HK-2 (cell line): ENCODE results near the gene ANKRD11.

Source experiments
- DNase-seq: peaks from one replicate; pipeline ENCODE4 v3.0.0-alpha.2; 2018; ENCODE audit not compliant: unreplicated experiment

Gene ANKRD11

DNA sequence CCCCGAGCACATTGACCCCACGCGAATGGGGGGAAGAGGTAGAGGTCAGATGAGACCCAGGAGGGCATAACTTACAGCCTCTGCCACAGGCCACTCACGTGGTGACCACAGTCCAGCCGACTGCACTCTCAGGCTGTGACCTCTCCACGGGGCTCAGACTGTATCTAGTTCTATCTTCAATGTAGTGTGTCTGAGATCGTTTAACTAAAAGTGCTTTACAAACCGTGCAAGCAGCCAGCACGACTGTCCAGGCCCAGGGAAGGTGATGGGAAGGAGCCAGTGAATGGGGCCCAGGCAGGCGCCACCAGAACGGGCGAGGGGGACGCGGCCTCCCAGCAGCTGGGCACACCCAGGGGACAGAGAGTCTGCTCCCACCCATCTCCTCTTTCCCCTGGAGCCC lies 108.6 kb downstream of the ANKRD11 start:
- no peak for DNase-seq

DNA sequence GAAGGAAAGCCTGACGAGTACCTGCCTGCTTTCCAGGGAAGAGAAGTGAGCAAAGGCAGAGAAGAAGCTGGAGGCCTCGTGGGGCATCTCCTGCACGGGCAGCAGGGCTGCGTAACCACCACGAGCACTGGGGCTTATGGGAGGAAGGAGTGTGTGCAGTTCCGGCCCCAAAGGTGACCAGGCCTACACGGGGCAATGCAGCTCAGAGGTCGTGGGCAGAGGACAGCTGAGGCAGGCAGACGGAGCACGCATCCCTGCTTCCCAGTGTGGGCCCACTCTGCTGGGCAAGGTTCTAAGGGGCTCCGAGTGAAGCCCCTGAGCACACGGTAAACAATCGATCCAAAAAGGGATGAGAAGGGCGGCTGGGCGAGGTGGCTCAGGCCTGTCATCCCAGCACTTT lies 109.7 kb downstream of the ANKRD11 start:
- no peak for DNase-seq

DNA sequence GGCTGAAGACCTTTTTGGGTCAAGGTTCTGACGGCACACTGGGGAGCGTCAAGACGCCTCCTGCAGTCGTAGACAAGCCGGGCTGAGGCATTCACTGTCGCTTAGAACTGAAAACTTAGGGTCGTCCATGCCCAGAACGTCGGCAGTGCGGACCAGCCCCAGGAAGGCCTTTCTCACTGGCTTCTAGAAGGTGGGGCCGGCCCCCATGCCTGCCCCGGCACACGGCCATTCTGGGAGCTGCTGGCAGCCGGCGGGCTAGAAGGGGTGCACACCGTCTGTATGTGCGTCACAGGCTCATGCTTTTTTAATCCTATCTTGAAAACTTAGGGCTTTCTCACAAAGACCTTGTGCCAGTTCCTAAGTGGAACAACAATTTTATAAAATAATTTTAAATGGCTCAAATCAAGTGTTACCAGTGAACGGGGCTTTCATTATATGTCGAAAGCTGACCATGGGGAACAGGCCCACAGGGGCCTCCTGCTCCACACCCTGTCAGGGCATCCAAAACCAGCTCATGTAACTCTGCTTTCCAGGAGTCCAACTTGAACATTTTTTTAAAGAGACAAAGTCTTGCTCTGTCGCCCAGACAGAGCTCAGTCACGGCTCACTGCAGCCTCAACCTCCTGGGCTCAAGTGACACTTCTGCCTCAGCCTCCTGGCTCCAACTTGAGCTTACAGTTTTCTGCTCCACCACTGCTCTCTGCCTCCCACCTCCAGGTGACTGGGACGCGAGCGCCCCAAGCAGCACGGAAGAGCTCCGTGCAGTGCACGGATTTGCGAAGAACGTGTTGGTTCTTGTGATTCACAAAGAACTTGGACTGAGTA lies 111.2 kb downstream of the ANKRD11 start:
- DNase-seq: no peak

DNA sequence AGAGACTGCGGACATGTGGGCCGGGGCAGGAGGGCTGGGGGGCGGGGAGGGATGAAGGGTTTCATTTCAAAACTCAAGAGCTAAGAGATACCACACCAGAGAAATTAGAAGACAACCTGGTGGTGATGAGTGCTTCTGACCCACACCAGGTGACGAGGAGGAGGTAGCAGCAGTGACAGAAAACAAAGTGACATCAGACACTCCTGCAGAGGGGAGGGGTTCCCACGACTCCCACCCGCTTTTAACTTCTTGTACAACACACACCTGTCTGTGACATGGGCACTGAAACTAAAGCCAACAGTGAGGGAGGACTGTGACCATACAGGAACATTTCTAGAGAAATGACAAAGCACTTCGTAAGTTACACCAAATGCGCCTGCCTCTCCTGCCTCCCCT lies 112.9 kb downstream of the ANKRD11 start:
- DNase-seq: no peak

DNA sequence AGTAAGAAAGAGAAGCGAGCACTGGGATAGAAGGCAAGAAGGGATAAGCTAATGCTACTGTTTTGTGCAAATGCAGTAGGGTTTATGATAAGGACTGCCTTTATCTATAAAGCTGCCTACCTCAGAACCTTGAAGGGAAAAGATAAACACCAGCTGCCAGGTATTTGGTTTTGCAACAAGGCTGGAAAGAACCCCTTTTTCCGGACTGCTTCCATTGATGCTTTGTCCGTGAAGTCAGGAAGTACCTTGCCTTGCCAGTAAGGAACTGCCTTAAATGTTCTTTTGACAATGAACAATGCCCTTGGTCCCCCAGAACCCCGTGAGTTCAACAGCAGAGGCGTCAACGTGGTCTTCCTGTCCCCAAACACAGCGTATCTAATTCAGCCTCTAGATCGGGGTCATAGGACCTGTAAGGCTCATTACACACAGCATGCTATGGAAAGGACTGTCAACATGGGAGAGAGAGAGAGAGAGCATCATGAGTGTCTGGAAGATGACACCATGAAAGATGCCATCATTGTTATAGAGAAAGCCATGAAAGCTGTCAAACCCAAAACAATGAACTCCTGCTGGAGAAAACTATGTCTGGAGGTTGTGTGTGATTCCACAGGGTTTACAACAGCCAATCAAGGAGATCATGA lies 113.4 kb downstream of the ANKRD11 start:
- DNase-seq: no peak

DNA sequence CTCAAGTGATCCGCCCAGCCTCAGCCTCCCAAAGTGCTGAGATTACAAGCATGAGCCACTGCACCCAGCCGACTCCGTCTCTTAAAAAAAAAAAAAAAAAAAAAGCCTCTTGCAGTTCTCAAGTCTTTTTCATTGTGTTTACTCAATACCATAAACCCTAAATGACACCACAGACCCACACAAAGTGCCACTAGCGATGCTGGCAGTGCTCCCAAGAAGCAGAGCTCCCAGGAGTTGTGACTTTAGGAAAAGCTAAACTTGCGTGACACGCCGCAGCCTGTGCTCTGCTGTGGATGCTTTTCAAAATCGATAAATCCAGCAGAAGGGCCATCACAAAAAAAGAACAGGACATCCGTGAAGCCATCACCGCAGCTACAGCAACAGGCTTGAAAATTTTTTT lies 114.7 kb downstream of the ANKRD11 start:
- DNase-seq: no peak

DNA sequence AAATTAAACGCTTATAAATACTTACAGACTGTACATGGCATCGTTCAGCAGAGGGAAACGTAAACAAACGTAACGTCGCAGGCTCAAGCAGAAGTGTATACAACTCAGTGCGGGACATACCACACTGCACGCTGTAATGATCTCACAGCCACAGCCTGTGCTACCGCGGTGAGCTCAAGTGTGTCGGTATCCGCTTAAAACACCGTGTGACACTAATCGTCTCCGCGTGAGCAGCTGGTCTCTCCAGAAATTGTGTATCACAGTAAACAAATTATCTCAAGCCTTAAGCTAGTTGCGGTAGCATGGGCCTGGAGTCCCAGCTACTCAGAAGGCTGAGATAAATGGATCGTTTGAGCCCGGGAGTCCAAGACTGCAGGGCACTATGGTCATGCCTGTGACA lies 115.3 kb downstream of the ANKRD11 start:
- no peak for DNase-seq

DNA sequence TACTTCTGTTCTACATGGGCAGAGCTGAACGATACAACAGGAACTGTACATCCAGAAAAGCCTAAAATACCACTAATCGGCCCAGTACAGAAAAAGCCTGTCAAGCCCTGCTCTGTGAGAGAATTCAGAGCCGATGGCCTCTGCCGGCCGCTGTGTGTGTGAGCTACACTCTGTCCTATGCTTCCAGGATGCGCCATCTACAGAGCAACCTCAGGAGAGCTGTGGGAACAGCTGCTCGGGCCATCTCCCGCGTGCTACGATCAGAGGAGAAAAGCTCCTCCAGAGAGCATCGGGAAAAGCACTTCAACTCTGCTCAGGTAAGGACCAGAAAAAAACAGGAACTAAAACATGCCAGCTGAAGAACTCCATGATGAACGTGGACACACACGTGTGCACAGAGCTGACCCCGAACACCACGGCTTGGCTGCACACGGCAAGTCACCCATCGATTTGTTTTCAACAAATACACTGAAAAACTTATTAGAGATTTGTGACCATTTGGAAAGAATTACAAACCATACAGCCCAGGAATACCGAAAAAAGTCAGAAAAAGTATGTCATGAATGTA lies 115.9 kb downstream of the ANKRD11 start:
- DNase-seq: no peak

DNA sequence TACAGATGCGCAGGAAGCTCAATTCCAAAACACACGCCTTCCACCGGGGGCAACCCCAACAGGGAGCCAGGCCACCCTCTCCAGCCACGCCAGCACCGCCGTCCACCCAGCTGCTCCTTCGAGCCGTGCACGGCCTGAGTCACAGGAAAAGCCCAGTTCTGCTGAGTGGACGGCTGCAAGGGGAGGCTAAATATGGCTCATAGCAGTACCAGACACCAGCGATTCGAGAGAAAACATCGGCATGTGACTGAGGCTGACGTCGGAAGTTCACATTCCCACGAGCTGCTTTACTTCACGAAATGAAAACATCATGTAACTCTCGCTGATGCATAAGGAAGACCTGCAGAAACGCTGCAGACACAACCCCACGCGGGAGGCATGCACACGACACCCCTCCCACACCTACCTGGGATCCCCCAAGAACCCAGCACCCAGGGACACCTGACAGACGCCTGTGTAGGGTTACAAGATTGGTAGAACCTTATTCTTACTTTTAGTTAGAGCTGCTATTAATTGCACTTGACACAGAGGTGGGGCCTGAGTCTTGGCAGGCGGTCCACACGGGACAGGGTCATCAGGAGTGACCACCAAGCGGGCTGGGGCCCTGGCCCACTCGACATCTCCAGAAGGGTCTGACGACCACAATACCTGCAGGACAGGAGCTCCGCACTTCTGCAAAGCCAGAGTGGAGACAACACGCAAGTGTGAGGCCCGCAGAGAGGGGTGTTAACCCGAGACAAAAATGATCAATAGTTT lies 116.8 kb downstream of the ANKRD11 start:
- no peak for DNase-seq

DNA sequence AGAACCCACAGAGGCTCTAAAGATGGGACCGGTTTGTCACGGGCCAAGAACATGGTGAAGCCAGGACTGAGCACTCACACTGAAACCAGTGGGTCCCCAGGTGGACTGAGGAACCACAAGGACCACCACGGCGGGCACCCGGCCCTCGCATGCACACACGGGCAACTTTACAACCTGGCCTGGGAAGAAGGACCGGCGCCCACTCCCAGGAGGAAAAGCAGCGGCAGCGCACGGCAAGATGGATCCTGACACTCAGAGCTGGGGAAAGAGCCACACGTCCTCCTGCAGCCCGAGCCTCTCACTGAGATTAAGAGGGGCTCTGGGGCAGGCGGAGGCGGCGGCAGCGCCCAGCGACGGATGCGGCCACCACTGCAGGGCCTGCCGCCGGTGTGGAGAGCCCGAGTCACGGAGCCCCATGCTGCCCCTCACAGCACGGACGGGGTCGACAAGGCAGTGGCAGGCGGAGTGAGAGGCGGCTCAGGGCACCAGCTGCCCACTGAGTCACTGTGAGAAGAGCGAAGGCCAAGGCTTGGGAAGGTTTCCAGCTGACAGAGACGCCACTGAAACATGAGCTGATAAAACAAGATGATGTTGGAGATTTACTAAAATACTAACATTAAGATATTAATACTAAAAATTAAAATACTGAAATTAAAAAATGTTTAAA lies 118.3 kb downstream of the ANKRD11 start:
- DNase-seq: no peak

DNA sequence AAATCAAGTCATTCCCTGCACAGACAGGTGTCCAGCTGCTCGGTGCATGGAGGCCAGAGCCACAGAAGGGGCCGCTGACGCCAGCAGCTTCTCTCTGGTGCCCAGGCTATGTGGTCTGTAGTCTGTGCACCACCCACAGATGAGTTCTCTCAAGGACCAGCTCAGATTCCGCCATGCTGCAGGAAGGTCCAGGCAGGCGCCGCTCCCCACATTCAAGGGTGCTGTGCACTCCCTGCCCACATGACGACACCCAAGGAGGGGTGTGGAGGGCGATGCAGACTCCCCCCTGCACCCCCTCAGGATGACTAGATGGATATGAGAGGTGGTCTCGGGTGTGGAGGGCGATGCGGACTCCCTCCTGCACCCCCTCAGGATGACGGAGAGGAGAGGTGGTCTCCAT lies 119.0 kb downstream of the ANKRD11 start:
- DNase-seq: no peak

DNA sequence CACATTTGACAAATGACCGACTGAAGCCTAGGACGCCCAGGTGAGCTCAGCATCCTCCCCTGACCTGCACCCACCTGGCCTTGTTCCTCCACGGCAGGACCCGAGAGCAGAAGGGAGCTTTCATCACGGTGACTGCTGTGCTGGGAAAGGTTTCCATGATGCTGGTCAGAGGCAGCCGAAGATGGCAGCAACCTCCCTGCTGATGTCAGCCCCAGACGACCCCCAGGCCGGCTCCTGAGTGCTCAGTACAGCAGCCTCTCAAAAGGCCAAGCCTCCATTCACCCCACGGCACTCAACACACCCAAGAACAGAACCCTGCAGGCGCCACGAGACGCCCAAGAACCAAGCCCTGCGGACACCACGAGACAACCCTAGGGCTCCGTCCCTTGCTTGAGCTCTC lies 119.8 kb downstream of the ANKRD11 start:
- DNase-seq: no peak

DNA sequence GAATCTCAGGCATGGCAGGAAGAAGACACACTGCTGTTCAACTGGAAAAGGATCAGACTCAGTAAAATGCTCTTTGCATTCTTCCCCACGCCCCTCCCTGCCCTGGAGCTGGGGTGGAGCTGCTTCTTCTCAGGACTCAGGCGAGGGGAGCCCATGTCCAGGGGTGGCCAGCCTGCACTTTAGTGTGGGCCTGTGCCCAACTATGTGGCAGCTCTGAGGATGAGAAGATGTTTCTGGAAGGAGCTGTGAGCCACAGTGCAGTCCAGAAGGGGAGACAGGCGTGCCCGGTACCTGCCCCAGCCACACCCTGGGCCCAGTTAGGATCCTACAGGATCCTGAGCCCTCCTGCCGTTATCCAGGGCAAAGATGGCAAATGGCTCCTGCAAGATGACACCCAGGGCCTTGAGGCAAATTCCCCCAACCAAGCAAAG lies 120.3 kb downstream of the ANKRD11 start:
- no peak for DNase-seq

DNA sequence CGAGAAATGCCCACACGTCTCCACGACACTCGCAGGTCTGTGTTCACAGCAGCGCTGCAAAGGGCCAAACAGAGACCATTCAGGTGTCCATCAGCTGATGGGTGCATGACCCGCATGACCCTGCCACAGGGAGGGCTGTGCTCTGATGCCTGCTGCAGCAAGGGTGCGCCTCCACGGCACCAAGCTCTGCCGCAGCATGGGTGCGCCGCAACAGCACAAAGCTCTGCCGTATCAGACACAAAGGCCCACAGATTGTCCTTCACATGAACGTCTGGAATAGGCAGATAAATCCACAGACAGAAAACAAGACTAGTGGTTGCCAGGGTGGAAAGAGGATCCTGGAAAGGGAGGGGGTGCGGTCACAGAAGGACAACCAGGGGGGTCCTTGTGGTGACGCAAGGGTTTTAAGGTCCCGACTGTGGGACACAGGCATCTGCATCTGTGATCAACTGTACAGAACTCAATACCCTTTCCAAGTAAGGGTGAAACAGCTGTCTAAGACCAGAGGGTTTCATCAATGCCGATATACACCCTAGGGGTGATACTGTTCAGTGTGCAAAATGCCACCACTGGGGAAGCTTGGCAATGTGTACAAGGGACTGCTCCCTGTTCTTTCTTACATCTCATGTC lies 121.0 kb downstream of the ANKRD11 start:
- DNase-seq: no peak

DNA sequence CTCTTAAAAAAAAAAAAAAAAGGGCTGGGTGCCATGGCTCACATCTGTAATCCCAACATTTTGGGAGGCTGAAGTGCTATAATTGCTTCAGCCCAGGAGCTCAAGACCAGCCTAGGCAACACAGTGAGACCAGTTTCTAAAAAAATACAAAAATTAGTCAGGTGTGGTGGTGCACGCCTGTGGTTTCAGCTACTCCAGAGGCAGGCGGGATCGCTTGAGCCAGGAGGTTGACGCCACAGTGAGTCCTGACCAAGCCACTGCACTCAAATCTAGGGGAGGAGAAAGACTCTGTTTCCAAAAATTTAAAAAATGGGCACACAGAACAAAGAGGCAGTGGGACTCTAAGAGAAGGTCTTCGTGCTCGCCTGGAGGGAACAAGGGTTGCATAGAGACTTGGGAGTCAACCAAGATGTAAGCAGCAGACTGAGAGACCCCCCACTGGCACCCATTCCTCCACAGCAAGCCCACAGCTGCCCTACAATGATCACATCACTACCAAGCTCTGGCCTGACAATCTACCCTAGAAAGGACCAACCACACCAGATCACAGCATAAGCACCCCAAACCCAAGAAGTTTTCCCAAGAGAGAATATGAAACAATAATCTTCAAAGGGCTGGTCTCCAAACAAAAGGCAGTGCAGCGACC lies 121.6 kb downstream of the ANKRD11 start:
- DNase-seq: no peak

DNA sequence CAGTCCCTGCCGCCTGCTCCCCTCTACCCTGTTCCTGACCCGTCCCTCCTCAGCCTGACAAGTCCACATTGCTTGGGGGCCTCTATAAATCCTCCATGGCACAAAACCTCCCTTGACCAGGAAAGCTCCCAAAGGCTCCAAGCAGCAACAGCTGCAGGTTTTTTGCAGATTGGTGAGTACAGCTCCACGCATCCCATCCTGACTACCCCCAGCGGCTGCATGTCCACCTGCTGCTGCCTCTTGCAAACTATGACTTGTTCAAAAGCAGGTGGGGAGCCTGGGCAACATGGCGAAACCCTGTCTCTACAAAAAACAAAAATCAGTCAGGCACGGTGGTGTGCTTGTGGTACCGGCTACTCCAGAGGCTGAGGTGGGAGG lies 122.8 kb downstream of the ANKRD11 start:
- no peak for DNase-seq

DNA sequence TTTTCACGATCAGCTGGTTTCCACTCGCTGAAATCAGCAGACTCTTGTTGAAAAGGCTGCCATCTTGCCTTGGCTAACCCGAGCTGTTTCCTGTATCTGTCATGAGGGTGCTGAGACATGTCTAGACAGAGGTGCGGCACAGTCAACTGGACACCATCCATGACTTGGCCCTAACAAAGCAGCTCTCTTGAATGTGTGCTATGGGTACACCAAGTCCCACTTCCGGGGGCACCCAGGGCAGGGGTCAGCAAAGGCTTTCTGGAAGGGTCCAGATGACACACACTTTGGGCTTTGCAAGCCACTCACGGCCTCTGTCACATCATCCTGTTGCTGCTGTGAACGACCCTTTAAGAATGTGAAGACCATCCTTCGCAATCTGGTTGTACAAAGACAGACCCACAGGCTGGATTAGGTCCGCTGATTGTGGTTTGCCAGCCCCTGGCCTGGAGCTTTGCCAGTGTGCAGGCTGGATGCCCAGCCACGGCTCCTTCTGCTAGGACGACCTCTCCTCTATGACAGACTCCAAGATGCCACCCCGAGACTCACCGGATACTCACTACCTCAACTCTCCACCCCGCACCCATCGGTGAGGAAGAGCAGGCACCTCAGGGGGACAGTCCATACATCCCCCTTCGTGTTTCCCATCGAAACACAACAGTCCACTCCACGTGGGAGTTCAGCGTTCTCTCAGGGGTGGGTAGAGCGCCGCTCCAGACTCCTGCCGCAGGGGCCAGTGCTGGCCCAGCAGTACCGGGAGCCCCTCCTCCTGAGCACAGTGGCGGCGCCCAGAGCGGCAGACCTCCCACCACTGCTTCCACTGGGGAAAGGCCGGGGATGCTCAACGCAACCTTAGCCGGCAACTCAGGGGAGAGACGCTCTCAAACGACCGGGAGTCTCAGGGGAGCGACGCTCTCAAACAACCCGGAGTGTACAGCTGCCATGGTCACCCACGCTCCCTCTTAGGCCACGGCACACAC lies 123.5 kb downstream of the ANKRD11 start:
- DNase-seq: peak; percentile 33

DNA sequence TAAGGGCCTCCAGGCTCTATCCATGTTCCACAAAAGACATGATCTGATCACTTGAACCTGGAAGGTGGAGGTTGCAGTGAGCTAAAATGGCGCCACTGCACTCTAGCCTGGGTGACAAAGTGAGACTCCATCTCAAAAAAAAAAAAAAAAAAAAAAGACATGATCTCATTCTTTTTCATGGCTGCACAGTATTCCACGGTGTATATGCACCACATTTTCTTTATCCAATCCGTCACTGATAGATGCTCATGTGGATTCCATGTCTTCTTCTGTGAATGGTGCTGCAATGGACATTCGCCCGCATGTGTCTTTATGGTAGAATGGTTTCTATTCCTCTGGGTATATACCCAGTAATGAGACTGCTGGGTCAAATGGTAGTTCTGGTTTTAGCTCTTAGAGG lies 124.4 kb downstream of the ANKRD11 start:
- no peak for DNase-seq

DNA sequence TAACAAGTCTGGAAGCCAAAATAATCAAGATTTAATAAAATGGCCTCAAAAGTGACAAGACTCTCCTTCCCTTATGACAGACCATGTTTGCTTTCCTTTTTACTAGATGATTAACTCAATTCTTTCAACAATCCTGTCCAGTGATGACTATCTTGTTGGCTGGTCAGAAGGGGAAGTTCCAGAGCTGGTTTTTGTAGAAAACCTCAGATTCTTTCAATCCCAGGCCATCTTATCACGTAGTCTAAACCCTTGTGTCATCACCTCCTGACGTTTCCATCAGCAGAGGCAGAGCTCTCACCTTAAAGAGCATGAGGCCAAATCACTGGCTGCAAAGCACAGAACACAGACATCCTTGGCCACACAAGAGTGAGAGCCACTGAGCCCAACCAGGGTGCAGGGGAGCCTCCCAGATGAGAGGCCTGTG lies 125.3 kb downstream of the ANKRD11 start:
- DNase-seq: peak; percentile 52

DNA sequence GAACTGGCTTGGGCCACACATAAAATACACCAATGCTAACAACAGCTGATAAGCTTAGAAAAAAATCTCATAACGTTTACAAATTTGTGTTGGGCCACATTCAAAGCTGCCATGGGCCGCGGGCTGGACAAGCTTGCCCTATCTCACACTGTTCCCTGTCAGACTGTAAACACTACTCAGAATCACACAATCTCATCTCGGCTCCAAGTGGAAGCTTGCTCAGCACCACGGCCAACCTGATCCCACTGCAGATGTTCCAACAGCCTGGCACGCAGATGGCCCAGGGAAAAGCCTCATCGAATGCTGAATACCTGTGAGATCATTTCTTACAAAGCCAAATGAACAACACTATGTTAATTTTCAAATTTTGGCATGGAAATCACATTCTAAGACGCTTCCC lies 125.8 kb downstream of the ANKRD11 start:
- no peak for DNase-seq
